Mesothelial cell of epicardium (in vitro differentiated cells): ENCODE data around the gene SH3YL1. TPM values are rescaled to one million over a fixed set of nuclear protein-coding genes. Genes with fewer than 3 reads are reported as not detected.

Source experiments
- DNase-seq, 2 experiments: peaks; one replicate each; pipeline ENCODE4 v3.0.0; 2021; ENCODE audit warnings: low spot score in 2 of 2; ENCODE audit not compliant: unreplicated experiment in 2 of 2
- H3K27ac Mint-ChIP-seq: 2 replicates; pipeline ENCODE4 v1.8.0; 2021; ENCODE audit warnings: mixed read lengths
- H3K27me3 Mint-ChIP-seq: 2 replicates; pipeline ENCODE4 v1.8.0; 2021; ENCODE audit warnings: low read depth, mixed read lengths
- H3K36me3 Mint-ChIP-seq: 2 replicates; pipeline ENCODE4 v1.8.0; 2021; ENCODE audit warnings: mixed read lengths
- H3K4me1 Mint-ChIP-seq: 2 replicates; pipeline ENCODE4 v1.8.0; 2021; ENCODE audit warnings: mixed read lengths
- H3K4me3 Mint-ChIP-seq: 2 replicates; pipeline ENCODE4 v1.8.0; 2021; ENCODE audit warnings: mild to moderate bottlenecking, moderate library complexity, mixed read lengths
- H3K9me3 Mint-ChIP-seq: 2 replicates; pipeline ENCODE4 v1.8.0; 2021; ENCODE audit warnings: mixed read lengths
- CTCF ChIP-seq: fragments of 200-600 bp; sonication (generic); IDR thresholded peaks from one replicate; pipeline ENCODE4 v1.5.0; 2021; ENCODE audit warnings: antibody characterized with exemption; ENCODE audit not compliant: unreplicated experiment
- total RNA-seq: library from RNA; stranded (reverse); gene quantifications from 3 replicates; pipeline ENCODE4 v1.2.1, GENCODE V29; 2021

Gene SH3YL1
- total RNA-seq, 1 donor from 2014 or later, result 85.8 TPM

- Mint-ChIP-seq H3K27me3 (peaks cover 8% of the 10 kb centered on the region), H3K36me3 (no peaks in the 10 kb centered on the region), H3K9me3 (no peaks in the 10 kb centered on the region), H3K4me1 (no peaks in the 10 kb centered on the region), H3K4me3 (no peak overlapping the region), H3K27ac (no peak overlapping the region)
- no peak for DNase-seq
- TF ChIP-seq CTCF, result no peak
Measured at GRCh38 chr2:203401-203800, 60.4 kb downstream of the SH3YL1 start.

- DNase-seq, result no peak
- no peak for TF ChIP-seq CTCF
- Mint-ChIP-seq H3K36me3 (no peaks in the 10 kb centered on the region), H3K4me3 (no peak overlapping the region), H3K4me1 (no peaks in the 10 kb centered on the region), H3K27ac (no peak overlapping the region), H3K27me3 (peaks cover 4% of the 10 kb centered on the region), H3K9me3 (no peaks in the 10 kb centered on the region)
Measured at GRCh38 chr2:202945-203344, 60.9 kb downstream of the SH3YL1 start.

GRCh38 chr2:201648-202433 is 62.0 kb downstream of the SH3YL1 start:
- TF ChIP-seq CTCF, result no peak
- H3K36me3 Mint-ChIP-seq, result no peaks in the 10 kb centered on the region
- no peaks in the 10 kb centered on the region for H3K9me3 Mint-ChIP-seq
- no peaks in the 10 kb centered on the region for H3K27me3 Mint-ChIP-seq
- no peaks in the 10 kb centered on the region for H3K4me1 Mint-ChIP-seq
- no peak overlapping the region for H3K27ac Mint-ChIP-seq
- no peak overlapping the region for H3K4me3 Mint-ChIP-seq
- DNase-seq, result no peak

- TF ChIP-seq CTCF, result no peak
- Mint-ChIP-seq H3K9me3 (no peaks in the 10 kb centered on the region), H3K36me3 (no peaks in the 10 kb centered on the region)
Measured at GRCh38 chr2:199041-199966, 64.5 kb downstream of the SH3YL1 start.

GRCh38 chr2:196406-196805 is 67.4 kb downstream of the SH3YL1 start:
- H3K4me1 Mint-ChIP-seq, result no peaks in the 10 kb centered on the region
- H3K27me3 Mint-ChIP-seq, result no peaks in the 10 kb centered on the region
- no peaks in the 10 kb centered on the region for H3K9me3 Mint-ChIP-seq
- no peak overlapping the region for H3K4me3 Mint-ChIP-seq
- no peak for TF ChIP-seq CTCF
- H3K36me3 Mint-ChIP-seq, result no peaks in the 10 kb centered on the region
- no peak for DNase-seq
- H3K27ac Mint-ChIP-seq, result no peak overlapping the region

More at GRCh38 chr2:199041-199966, 64.5 kb downstream of the SH3YL1 start:
- no peak overlapping the region for H3K4me3 Mint-ChIP-seq
- no peak for DNase-seq
- H3K27me3 Mint-ChIP-seq, result no peaks in the 10 kb centered on the region
- no peaks in the 10 kb centered on the region for H3K4me1 Mint-ChIP-seq
- H3K27ac Mint-ChIP-seq, result no peak overlapping the region
